ENCODE results near the gene PAPPA2.

DNA sequence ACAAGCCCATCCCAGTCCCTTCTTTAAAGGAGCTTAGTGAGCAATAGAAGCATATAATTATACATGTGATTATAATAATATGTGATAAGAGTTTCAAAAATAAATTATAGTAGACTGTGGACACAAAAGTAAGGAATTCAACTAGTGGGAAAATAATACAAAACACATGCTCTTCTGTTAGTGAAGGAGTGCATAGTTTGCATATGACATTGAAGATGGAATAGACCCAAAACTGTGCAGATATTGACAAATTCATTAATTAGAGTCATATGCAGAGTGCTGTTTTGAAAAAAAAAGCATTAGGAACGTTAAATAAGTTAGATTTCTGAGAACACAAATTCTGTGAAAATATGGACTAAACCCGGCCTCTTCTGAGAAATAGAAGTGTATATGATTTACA is 422.8 kb downstream of the PAPPA2 start:
- TF ChIP-seq, protein P1, sequence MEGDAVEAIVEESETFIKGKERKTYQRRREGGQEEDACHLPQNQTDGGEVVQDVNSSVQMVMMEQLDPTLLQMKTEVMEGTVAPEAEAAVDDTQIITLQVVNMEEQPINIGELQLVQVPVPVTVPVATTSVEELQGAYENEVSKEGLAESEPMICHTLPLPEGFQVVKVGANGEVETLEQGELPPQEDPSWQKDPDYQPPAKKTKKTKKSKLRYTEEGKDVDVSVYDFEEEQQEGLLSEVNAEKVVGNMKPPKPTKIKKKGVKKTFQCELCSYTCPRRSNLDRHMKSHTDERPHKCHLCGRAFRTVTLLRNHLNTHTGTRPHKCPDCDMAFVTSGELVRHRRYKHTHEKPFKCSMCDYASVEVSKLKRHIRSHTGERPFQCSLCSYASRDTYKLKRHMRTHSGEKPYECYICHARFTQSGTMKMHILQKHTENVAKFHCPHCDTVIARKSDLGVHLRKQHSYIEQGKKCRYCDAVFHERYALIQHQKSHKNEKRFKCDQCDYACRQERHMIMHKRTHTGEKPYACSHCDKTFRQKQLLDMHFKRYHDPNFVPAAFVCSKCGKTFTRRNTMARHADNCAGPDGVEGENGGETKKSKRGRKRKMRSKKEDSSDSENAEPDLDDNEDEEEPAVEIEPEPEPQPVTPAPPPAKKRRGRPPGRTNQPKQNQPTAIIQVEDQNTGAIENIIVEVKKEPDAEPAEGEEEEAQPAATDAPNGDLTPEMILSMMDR (IDR thresholded peaks at IDR 0.05; ENCODE audit: low read length) = no peak
- no peak for TF ChIP-seq EZH2 (IDR thresholded peaks at IDR 0.05; ENCODE audit: borderline replicate concordance, low read length)
